GM23338 (cell line): ENCODE data around the gene FHIP1B. TPM values are rescaled to one million over a fixed set of nuclear protein-coding genes. Genes with fewer than 3 reads are reported as not detected.

ENCODE experiments used
- ATAC-seq: fragments of 200-7000 bp; cut with Tn5 transposase; 3 replicates; pipeline ENCODE4 v1.9.1; 2020
- DNase-seq: peaks from one replicate; pipeline ENCODE4 v3.0.0-alpha.2; 2015; ENCODE audit warnings: low spot score
- H2AFZ ChIP-seq: fragments of 200-600 bp; sonication (generic); 2 replicates; pipeline ENCODE4 v1.8.0; 2016; ENCODE audit warnings: antibody characterized with exemption, mild to moderate bottlenecking, moderate library complexity
- H3F3A ChIP-seq: fragments of 200-600 bp; sonication (generic); replicated peaks from 2 replicates; pipeline ENCODE4 v1.8.0; 2017; ENCODE audit warnings: antibody characterized with exemption, mixed run types, low read depth
- H3K27ac ChIP-seq: fragments of 200-600 bp; sonication (generic); 2 replicates; pipeline ENCODE4 v1.6.1; 2016; ENCODE audit warnings: low read depth
- H3K27me3 ChIP-seq: fragments of 200-600 bp; sonication (generic); 2 replicates; pipeline ENCODE4 v1.8.0; 2016; ENCODE audit warnings: mild to moderate bottlenecking, mixed run types, moderate library complexity; ENCODE audit not compliant: insufficient read depth
- H3K36me3 ChIP-seq: fragments of 200-600 bp; sonication (generic); 2 replicates; pipeline ENCODE4 v1.8.0; 2016; ENCODE audit warnings: mild to moderate bottlenecking; ENCODE audit not compliant: insufficient read depth
- H3K4me1 ChIP-seq: fragments of 200-600 bp; sonication (generic); 2 replicates; pipeline ENCODE4 v1.8.0; 2016; ENCODE audit warnings: mild to moderate bottlenecking, moderate library complexity; ENCODE audit not compliant: insufficient read depth
- H3K4me2 ChIP-seq: fragments of 200-600 bp; sonication (generic); 2 replicates; pipeline ENCODE4 v1.7.1; 2017; ENCODE audit warnings: mixed run types
- H3K4me3 ChIP-seq: fragments of 200-600 bp; sonication (generic); 2 replicates; pipeline ENCODE4 v1.6.1; 2016; ENCODE audit warnings: mixed run types
- H3K79me2 ChIP-seq: fragments of 200-600 bp; sonication (generic); replicated peaks from 2 replicates; pipeline ENCODE4 v1.8.0; 2017; ENCODE audit warnings: mild to moderate bottlenecking; ENCODE audit not compliant: insufficient read depth
- H3K9me2 ChIP-seq: fragments of 200-600 bp; sonication (generic); 2 replicates; pipeline ENCODE4 v1.8.0; 2017; ENCODE audit not compliant: insufficient read depth
- H4K20me1 ChIP-seq: fragments of 200-600 bp; sonication (generic); replicated peaks from 2 replicates; pipeline ENCODE4 v1.8.0; 2017; ENCODE audit warnings: mild to moderate bottlenecking; ENCODE audit not compliant: insufficient read depth
- H3K27ac Mint-ChIP-seq: 2 replicates; pipeline ENCODE4 v1.8.0; 2020; ENCODE audit warnings: inconsistent platforms, mild to moderate bottlenecking, moderate library complexity, mixed read lengths
- H3K27me3 Mint-ChIP-seq: 3 replicates; pipeline ENCODE4 v1.8.0; 2022; ENCODE audit warnings: low read depth, mild to moderate bottlenecking, moderate library complexity, mixed read lengths, inconsistent platforms; ENCODE audit not compliant: insufficient read depth, poor library complexity
- H3K36me3 Mint-ChIP-seq: 3 replicates; pipeline ENCODE4 v1.8.0; 2021; ENCODE audit warnings: low read depth, mild to moderate bottlenecking, inconsistent platforms, moderate library complexity, mixed read lengths
- H3K4me1 Mint-ChIP-seq: 3 replicates; pipeline ENCODE4 v1.8.0; 2020; ENCODE audit warnings: mild to moderate bottlenecking, inconsistent platforms, mixed read lengths
- H3K4me3 Mint-ChIP-seq: 3 replicates; pipeline ENCODE4 v1.8.0; 2021; ENCODE audit warnings: moderate library complexity, mild to moderate bottlenecking, inconsistent platforms, mixed read lengths
- H3K9me3 Mint-ChIP-seq: 3 replicates; pipeline ENCODE4 v1.8.0; 2020; ENCODE audit warnings: moderate library complexity, mild to moderate bottlenecking, inconsistent platforms, mixed read lengths
- EZH2 ChIP-seq: fragments of 200-600 bp; sonication (generic); IDR thresholded peaks from one replicate; pipeline ENCODE4 v1.8.0; 2017; ENCODE audit warnings: antibody characterized with exemption, mild to moderate bottlenecking, low read depth; ENCODE audit not compliant: unreplicated experiment
- EZH2phosphoT487 ChIP-seq: fragments of 200-600 bp; sonication (generic); IDR thresholded peaks from one replicate; pipeline ENCODE4 v1.8.1; 2018; ENCODE audit warnings: antibody characterized with exemption; ENCODE audit not compliant: unreplicated experiment
- JUNB ChIP-seq: IDR thresholded peaks from one replicate; pipeline ENCODE4 v1.6.1; 2016; ENCODE audit warnings: antibody characterized with exemption; ENCODE audit not compliant: unreplicated experiment
- NANOG ChIP-seq: IDR thresholded peaks from 2 replicates; pipeline ENCODE4 v1.6.1; 2016; ENCODE audit warnings: antibody characterized with exemption, borderline replicate concordance
- POLR2AphosphoS5 ChIP-seq: IDR thresholded peaks from 2 replicates; pipeline ENCODE4 v1.6.1; 2016; ENCODE audit warnings: antibody characterized with exemption, low read depth
- ZNF114 ChIP-seq: fragments of 250-450 bp; sonication (Bioruptor Pico); IDR thresholded peaks from 2 replicates; pipeline ENCODE4 v1.5.0; 2020; ENCODE audit warnings: mild to moderate bottlenecking, moderate library complexity
- polyA plus RNA-seq: library from polyadenylated mRNA; unstranded; fragments of >200 nt; fragmentation: Nextera tagmentation; extraction: Ambion mirVana; gene quantifications from 2 replicates; pipeline ENCODE4 v1.2.1, GENCODE V29; 2016
- total RNA-seq: library from RNA; depleted of rRNA; stranded (reverse); fragments of >200 nt; shearing (Covaris generic); gene quantifications from 2 replicates; pipeline ENCODE4 v1.2.3, GENCODE V29; 2014
- TF ChIP-seq, protein P1 (sequence below): IDR thresholded peaks from one replicate; pipeline ENCODE4 v1.6.1; 2018; ENCODE audit warnings: antibody characterized with exemption; ENCODE audit not compliant: unreplicated experiment
- TF ChIP-seq, protein P2 (sequence below), 2 experiments: fragments of 200-600 bp in 1 of 2; sonication (generic) in 1 of 2; conservative IDR thresholded peaks; 2 replicates each; pipeline versions ENCODE4 v1.5.1 to v1.6.1; 2016 to 2017; ENCODE audit warnings: antibody characterized with exemption in 2 of 2, low read depth in 2 of 2, mild to moderate bottlenecking in 2 of 2, moderate library complexity in 1 of 2
- TF ChIP-seq, protein P3 (sequence below): fragments of 250-450 bp; sonication (Bioruptor Pico); IDR thresholded peaks from 2 replicates; pipeline ENCODE4 v1.5.0; 2020; ENCODE audit warnings: mild to moderate bottlenecking, moderate library complexity
- TF ChIP-seq, protein P4 (sequence below): IDR thresholded peaks from 2 replicates; pipeline ENCODE4 v1.6.1; 2016; ENCODE audit warnings: antibody characterized with exemption

FHIP1B gene
- total and polyA plus RNA-seq, 2 experiments from 2014 or later, result 10.3 to 34.5 TPM

DNA sequence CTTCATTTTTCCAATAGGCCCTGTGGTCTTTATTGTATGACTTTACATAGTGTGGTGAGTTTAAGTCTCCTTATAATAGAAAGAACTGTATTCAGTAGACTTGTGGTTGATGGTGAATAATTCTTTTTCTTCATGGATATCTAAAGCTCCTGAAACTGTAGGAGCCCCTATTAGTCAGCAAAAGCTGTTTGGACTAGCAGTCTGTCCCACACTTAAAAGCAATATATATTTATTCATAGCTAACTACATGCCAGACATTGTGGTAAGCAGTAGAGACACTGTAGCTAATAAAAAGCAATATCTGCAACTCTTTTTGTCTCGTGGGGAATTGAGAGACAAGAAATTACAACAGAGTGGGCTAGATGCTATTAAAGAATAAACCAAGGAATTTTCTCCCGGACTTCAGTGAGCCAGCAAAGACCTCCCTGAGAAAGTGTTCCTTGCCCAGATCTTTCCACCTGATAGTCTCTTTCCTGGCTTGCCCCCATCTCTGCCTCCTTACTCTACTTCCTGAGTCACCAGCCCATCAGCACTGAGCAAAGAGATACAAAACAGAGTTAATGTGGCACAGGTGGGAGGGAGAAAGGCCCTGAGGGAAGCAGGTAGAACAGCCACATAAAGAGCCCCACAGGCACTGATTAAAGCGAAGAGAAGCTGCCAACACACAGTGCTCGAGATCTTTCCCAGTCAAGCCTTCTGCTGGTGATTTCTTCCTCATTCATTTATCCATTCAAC lies 36.8 kb downstream of the FHIP1B start:
- TF ChIP-seq, protein P1, sequence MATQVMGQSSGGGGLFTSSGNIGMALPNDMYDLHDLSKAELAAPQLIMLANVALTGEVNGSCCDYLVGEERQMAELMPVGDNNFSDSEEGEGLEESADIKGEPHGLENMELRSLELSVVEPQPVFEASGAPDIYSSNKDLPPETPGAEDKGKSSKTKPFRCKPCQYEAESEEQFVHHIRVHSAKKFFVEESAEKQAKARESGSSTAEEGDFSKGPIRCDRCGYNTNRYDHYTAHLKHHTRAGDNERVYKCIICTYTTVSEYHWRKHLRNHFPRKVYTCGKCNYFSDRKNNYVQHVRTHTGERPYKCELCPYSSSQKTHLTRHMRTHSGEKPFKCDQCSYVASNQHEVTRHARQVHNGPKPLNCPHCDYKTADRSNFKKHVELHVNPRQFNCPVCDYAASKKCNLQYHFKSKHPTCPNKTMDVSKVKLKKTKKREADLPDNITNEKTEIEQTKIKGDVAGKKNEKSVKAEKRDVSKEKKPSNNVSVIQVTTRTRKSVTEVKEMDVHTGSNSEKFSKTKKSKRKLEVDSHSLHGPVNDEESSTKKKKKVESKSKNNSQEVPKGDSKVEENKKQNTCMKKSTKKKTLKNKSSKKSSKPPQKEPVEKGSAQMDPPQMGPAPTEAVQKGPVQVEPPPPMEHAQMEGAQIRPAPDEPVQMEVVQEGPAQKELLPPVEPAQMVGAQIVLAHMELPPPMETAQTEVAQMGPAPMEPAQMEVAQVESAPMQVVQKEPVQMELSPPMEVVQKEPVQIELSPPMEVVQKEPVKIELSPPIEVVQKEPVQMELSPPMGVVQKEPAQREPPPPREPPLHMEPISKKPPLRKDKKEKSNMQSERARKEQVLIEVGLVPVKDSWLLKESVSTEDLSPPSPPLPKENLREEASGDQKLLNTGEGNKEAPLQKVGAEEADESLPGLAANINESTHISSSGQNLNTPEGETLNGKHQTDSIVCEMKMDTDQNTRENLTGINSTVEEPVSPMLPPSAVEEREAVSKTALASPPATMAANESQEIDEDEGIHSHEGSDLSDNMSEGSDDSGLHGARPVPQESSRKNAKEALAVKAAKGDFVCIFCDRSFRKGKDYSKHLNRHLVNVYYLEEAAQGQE, result no peak
- TF ChIP-seq NANOG, result no peak
- TF ChIP-seq, protein P2, sequence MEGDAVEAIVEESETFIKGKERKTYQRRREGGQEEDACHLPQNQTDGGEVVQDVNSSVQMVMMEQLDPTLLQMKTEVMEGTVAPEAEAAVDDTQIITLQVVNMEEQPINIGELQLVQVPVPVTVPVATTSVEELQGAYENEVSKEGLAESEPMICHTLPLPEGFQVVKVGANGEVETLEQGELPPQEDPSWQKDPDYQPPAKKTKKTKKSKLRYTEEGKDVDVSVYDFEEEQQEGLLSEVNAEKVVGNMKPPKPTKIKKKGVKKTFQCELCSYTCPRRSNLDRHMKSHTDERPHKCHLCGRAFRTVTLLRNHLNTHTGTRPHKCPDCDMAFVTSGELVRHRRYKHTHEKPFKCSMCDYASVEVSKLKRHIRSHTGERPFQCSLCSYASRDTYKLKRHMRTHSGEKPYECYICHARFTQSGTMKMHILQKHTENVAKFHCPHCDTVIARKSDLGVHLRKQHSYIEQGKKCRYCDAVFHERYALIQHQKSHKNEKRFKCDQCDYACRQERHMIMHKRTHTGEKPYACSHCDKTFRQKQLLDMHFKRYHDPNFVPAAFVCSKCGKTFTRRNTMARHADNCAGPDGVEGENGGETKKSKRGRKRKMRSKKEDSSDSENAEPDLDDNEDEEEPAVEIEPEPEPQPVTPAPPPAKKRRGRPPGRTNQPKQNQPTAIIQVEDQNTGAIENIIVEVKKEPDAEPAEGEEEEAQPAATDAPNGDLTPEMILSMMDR (conservative IDR thresholded peaks at IDR 0.05; ENCODE audit: low read depth in 2 of 2), result no peak
- no peak for TF ChIP-seq EZH2
- TF ChIP-seq, protein P3, sequence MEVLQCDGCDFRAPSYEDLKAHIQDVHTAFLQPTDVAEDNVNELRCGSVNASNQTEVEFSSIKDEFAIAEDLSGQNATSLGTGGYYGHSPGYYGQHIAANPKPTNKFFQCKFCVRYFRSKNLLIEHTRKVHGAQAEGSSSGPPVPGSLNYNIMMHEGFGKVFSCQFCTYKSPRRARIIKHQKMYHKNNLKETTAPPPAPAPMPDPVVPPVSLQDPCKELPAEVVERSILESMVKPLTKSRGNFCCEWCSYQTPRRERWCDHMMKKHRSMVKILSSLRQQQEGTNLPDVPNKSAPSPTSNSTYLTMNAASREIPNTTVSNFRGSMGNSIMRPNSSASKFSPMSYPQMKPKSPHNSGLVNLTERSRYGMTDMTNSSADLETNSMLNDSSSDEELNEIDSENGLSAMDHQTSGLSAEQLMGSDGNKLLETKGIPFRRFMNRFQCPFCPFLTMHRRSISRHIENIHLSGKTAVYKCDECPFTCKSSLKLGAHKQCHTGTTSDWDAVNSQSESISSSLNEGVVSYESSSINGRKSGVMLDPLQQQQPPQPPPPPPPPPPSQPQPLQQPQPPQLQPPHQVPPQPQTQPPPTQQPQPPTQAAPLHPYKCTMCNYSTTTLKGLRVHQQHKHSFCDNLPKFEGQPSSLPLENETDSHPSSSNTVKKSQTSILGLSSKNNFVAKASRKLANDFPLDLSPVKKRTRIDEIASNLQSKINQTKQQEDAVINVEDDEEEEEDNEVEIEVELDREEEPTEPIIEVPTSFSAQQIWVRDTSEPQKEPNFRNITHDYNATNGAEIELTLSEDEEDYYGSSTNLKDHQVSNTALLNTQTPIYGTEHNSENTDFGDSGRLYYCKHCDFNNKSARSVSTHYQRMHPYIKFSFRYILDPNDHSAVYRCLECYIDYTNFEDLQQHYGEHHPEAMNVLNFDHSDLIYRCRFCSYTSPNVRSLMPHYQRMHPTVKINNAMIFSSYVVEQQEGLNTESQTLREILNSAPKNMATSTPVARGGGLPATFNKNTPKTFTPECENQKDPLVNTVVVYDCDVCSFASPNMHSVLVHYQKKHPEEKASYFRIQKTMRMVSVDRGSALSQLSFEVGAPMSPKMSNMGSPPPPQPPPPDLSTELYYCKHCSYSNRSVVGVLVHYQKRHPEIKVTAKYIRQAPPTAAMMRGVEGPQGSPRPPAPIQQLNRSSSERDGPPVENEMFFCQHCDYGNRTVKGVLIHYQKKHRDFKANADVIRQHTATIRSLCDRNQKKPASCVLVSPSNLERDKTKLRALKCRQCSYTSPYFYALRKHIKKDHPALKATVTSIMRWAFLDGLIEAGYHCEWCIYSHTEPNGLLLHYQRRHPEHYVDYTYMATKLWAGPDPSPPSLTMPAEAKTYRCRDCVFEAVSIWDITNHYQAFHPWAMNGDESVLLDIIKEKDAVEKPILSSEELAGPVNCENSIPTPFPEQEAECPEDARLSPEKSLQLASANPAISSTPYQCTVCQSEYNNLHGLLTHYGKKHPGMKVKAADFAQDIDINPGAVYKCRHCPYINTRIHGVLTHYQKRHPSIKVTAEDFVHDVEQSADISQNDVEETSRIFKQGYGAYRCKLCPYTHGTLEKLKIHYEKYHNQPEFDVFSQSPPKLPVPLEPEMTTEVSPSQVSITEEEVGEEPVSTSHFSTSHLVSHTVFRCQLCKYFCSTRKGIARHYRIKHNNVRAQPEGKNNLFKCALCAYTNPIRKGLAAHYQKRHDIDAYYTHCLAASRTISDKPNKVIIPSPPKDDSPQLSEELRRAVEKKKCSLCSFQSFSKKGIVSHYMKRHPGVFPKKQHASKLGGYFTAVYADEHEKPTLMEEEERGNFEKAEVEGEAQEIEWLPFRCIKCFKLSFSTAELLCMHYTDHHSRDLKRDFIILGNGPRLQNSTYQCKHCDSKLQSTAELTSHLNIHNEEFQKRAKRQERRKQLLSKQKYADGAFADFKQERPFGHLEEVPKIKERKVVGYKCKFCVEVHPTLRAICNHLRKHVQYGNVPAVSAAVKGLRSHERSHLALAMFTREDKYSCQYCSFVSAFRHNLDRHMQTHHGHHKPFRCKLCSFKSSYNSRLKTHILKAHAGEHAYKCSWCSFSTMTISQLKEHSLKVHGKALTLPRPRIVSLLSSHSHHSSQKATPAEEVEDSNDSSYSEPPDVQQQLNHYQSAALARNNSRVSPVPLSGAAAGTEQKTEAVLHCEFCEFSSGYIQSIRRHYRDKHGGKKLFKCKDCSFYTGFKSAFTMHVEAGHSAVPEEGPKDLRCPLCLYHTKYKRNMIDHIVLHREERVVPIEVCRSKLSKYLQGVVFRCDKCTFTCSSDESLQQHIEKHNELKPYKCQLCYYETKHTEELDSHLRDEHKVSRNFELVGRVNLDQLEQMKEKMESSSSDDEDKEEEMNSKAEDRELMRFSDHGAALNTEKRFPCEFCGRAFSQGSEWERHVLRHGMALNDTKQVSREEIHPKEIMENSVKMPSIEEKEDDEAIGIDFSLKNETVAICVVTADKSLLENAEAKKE (CRISPR knock-in tag), result no peak
- TF ChIP-seq POLR2AphosphoS5, result no peak
- TF ChIP-seq ZNF114 (CRISPR knock-in tag), result no peak
- TF ChIP-seq, protein P4, sequence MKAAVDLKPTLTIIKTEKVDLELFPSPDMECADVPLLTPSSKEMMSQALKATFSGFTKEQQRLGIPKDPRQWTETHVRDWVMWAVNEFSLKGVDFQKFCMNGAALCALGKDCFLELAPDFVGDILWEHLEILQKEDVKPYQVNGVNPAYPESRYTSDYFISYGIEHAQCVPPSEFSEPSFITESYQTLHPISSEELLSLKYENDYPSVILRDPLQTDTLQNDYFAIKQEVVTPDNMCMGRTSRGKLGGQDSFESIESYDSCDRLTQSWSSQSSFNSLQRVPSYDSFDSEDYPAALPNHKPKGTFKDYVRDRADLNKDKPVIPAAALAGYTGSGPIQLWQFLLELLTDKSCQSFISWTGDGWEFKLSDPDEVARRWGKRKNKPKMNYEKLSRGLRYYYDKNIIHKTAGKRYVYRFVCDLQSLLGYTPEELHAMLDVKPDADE, result no peak
- TF ChIP-seq EZH2phosphoT487, result no peak
- TF ChIP-seq JUNB, result no peak
- H3K4me3 Mint-ChIP-seq, result no peak overlapping the region
- H3K27ac ChIP-seq, result no peak overlapping the region
- no peaks in the 10 kb centered on the region for H3K9me3 Mint-ChIP-seq
- H3K27ac Mint-ChIP-seq, result no peak overlapping the region
- peaks cover 8% of the 10 kb centered on the region for H3K4me1 Mint-ChIP-seq
- no peaks in the 10 kb centered on the region for H3K9me2 ChIP-seq
- no peaks in the 10 kb centered on the region for H3F3A ChIP-seq
- no peaks in the 10 kb centered on the region for H3K79me2 ChIP-seq
- H3K36me3 ChIP-seq, result no peaks in the 10 kb centered on the region
- peaks cover 2% of the 10 kb centered on the region for H3K27me3 Mint-ChIP-seq
- H3K27me3 ChIP-seq, result no peaks in the 10 kb centered on the region
- ATAC-seq, result no peak
- no peak overlapping the region for H3K4me3 ChIP-seq
- peaks cover 7% of the 10 kb centered on the region; the same call in 1 of the 2 replicates for H3K4me1 ChIP-seq
- DNase-seq, result no peak
- H3K4me2 ChIP-seq, result no peak overlapping the region
- no peaks in the 10 kb centered on the region for H3K36me3 Mint-ChIP-seq
- H4K20me1 ChIP-seq, result no peaks in the 10 kb centered on the region; the same call in 1 of the 2 replicates
- H2AFZ ChIP-seq, result no peak overlapping the region
